Measurements from ENCODE around the gene MYO7A.

The MYO7A gene

GRCh38 chr11:77146261-77147035 lies 18.4 kb downstream of the MYO7A start:
- TF ChIP-seq CTCF (IDR thresholded peaks at IDR 0.05): no peak
- Histone ChIP-seq H3K36me3 (ENCODE audit: control insufficient read depth, insufficient read depth, low read length) (no peaks in the 10 kb centered on the region), H3K4me2 (ENCODE audit: low read length) (no peak overlapping the region), H3K4me1 (no peaks in the 10 kb centered on the region), H3K27ac (no peak overlapping the region), H3K27me3 (ENCODE audit: control insufficient read depth, insufficient read depth, low read length) (no peaks in the 10 kb centered on the region), H3K9ac (no peak overlapping the region), H3K4me3 (ENCODE audit: low read depth, low read length) (no peak overlapping the region), H3K9me3 (ENCODE audit: control insufficient read depth, low read length) (no peaks in the 10 kb centered on the region), H3K79me2 (no peaks in the 10 kb centered on the region), H2AFZ (no peak overlapping the region)

- Histone ChIP-seq H3K27me3 (ENCODE audit: control insufficient read depth, insufficient read depth, low read length) (no peaks in the 10 kb centered on the region), H3K9me3 (ENCODE audit: control insufficient read depth, low read length) (no peaks in the 10 kb centered on the region), H3K4me1 (no peaks in the 10 kb centered on the region), H2AFZ (no peak overlapping the region), H3K27ac (no peak overlapping the region), H3K36me3 (ENCODE audit: control insufficient read depth, insufficient read depth, low read length) (no peaks in the 10 kb centered on the region), H3K4me2 (ENCODE audit: low read length) (no peak overlapping the region), H3K79me2 (no peaks in the 10 kb centered on the region), H3K4me3 (ENCODE audit: low read depth, low read length) (no peak overlapping the region), H3K9ac (no peak overlapping the region)
- TF ChIP-seq CTCF (IDR thresholded peaks at IDR 0.05): no peak
Observed at GRCh38 chr11:77147036-77147315, 18.9 kb downstream of the MYO7A start.

GRCh38 chr11:77147668-77148321 lies 19.7 kb downstream of the MYO7A start:
- H3K27ac ChIP-seq: no peak overlapping the region
- H3K4me3 ChIP-seq (ENCODE audit: low read depth, low read length): no peak overlapping the region
- H3K9ac ChIP-seq: no peak overlapping the region
- no peaks in the 10 kb centered on the region for H3K4me1 ChIP-seq
- TF ChIP-seq CTCF (IDR thresholded peaks at IDR 0.05): no peak
- H2AFZ ChIP-seq: no peak overlapping the region
- no peaks in the 10 kb centered on the region for H3K27me3 ChIP-seq (ENCODE audit: control insufficient read depth, insufficient read depth, low read length)
- H3K36me3 ChIP-seq (ENCODE audit: control insufficient read depth, insufficient read depth, low read length): no peaks in the 10 kb centered on the region
- no peaks in the 10 kb centered on the region for H3K9me3 ChIP-seq (ENCODE audit: control insufficient read depth, low read length)
- H3K4me2 ChIP-seq (ENCODE audit: low read length): no peak overlapping the region
- no peaks in the 10 kb centered on the region for H3K79me2 ChIP-seq

- no peaks in the 10 kb centered on the region for H3K27me3 ChIP-seq (ENCODE audit: control insufficient read depth, insufficient read depth, low read length)
- no peak overlapping the region for H2AFZ ChIP-seq
- H3K79me2 ChIP-seq: no peaks in the 10 kb centered on the region
- TF ChIP-seq CTCF (IDR thresholded peaks at IDR 0.05): no peak
- no peak overlapping the region for H3K4me2 ChIP-seq (ENCODE audit: low read length)
- H3K4me3 ChIP-seq (ENCODE audit: low read depth, low read length): no peak overlapping the region
- no peak overlapping the region for H3K27ac ChIP-seq
- H3K9me3 ChIP-seq (ENCODE audit: control insufficient read depth, low read length): no peaks in the 10 kb centered on the region
- no peak overlapping the region for H3K9ac ChIP-seq
- no peaks in the 10 kb centered on the region for H3K4me1 ChIP-seq
- no peaks in the 10 kb centered on the region for H3K36me3 ChIP-seq (ENCODE audit: control insufficient read depth, insufficient read depth, low read length)
Observed at GRCh38 chr11:77148963-77149715, 21.1 kb downstream of the MYO7A start.

Measured in parathyroid adenoma (tissue), 2 donors.